ENCODE data around the gene DERL3. TPM values are rescaled to one million over a fixed set of nuclear protein-coding genes. Genes with fewer than 3 reads are reported as not detected.

DERL3 gene
- total RNA-seq, 4 donors from 2014 or later = 1.9 to 20.0 (median 3.1) TPM

- H3K9me3 ChIP-seq = no peaks in the 10 kb centered on the region
- intact Hi-C loops (cut with DNase I; ENCODE audit: low total_unique reads) (no loop called here), in situ Hi-C loops (cut with MboI; ENCODE audit: low pct_ligation_motif_present in 1 of 4, low pct_unique_long_range_greater_than_20kb in 1 of 4, low sequenced_read_pairs in 3 of 4) (loop anchor here in 2 of 4 donors (10.0 to 25.0 kb wide), 2 partner anchors 61 to 309 kb away; partner anchors contain the start of gene SMARCB1 (in 2 of the 2))
- no peak overlapping the region for H3K4me3 ChIP-seq
- 84 to 100% methylated on average over 1 to 7 of the region's 7 CpGs for WGBS, 2 donors (ENCODE audit: low coverage in 1 of 2)
- no peaks in the 10 kb centered on the region for H3K27me3 ChIP-seq
- TF ChIP-seq CTCF (IDR thresholded peaks at IDR 0.05) (no peak), EP300 (IDR thresholded peaks at IDR 0.05; ENCODE audit: low read depth) (no peak), POLR2AphosphoS5 (IDR thresholded peaks at IDR 0.05) (no peak), POLR2A (IDR thresholded peaks at IDR 0.05) (no peak)
- peaks cover 0 to 26% (median 11%) of the 10 kb centered on the region in 4 donors for H3K4me1 ChIP-seq
- no peak for DNase-seq
- no peaks in the 10 kb centered on the region for H3K36me3 ChIP-seq
- peak overlapping the region; percentile 21 to 80 (median 54) for H3K27ac ChIP-seq
These were observed 7.3 kb upstream of the DERL3 start for GRCh38 chr22:23846081-23846469.

GRCh38 chr22:23845265-23846080, 6.7 kb upstream of the DERL3 start:
- no peak for DNase-seq
- Histone ChIP-seq H3K27me3 (no peaks in the 10 kb centered on the region), H3K36me3 (no peaks in the 10 kb centered on the region), H3K4me1 (peaks cover 0 to 26% (median 11%) of the 10 kb centered on the region in 4 donors), H3K4me3 (no peak overlapping the region), H3K27ac (peak overlapping the region; percentile 21 to 80 (median 58)), H3K9me3 (no peaks in the 10 kb centered on the region)
- TF ChIP-seq POLR2A (IDR thresholded peaks at IDR 0.05) = no peak
- TF ChIP-seq CTCF (IDR thresholded peaks at IDR 0.05) = no peak
- in situ Hi-C loops (cut with MboI; ENCODE audit: low pct_ligation_motif_present in 1 of 4, low pct_unique_long_range_greater_than_20kb in 1 of 4, low sequenced_read_pairs in 3 of 4) (loop anchor here in 2 of 4 donors (10.0 to 25.0 kb wide), 2 partner anchors 61 to 308 kb away; partner anchors contain the start of gene SMARCB1 (in 2 of the 2)), intact Hi-C loops (cut with DNase I; ENCODE audit: low total_unique reads) (no loop called here)
- WGBS, 2 donors (ENCODE audit: low coverage in 1 of 2) = 71 to 91% methylated on average over 1 to 9 of the region's 9 CpGs

DNA sequence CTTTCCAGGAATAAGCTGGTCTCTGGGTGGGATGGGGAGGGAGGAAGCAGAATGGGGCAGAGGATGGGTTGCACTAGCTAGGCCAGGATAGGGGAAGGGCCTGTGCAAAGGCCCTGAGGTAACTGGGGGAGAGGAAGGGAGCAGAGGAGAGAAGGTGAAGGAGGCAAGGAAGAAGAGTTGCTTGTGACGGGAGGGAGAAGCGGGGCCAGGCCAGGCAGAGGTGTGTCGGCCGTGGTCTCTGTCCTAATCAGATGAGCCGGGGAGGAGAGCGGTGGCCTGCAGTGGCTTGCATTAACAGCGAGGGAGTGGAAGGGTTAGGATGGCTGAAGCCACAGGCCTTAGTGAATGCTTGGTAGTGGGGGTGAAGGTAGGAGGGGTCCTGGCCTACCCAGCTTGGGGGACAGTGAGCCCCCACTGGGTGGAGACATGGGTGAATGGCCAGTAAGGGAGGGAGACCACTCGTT, 6.0 kb upstream of the DERL3 start:
- Histone ChIP-seq H3K27ac (peak overlapping the region; percentile 21 to 80 (median 58)), H3K4me3 (no peak overlapping the region), H3K4me1 (peaks cover 0 to 25% (median 10%) of the 10 kb centered on the region in 4 donors), H3K9me3 (no peaks in the 10 kb centered on the region), H3K36me3 (no peaks in the 10 kb centered on the region), H3K27me3 (no peaks in the 10 kb centered on the region)
- in situ Hi-C loops (cut with MboI; ENCODE audit: low pct_ligation_motif_present in 1 of 4, low pct_unique_long_range_greater_than_20kb in 1 of 4, low sequenced_read_pairs in 3 of 4) (loop anchor here in 2 of 4 donors (10.0 to 25.0 kb wide), 2 partner anchors 60 to 307 kb away; partner anchors contain the start of gene SMARCB1 (in 2 of the 2)), intact Hi-C loops (cut with DNase I; ENCODE audit: low total_unique reads) (no loop called here)
- no peak for DNase-seq
- WGBS, 2 donors (ENCODE audit: low coverage in 1 of 2) = 80 to 83% methylated on average over 7 to 8 of the region's 8 CpGs
- TF ChIP-seq POLR2A (IDR thresholded peaks at IDR 0.05) (no peak), POLR2AphosphoS5 (IDR thresholded peaks at IDR 0.05) (no peak)

DNA sequence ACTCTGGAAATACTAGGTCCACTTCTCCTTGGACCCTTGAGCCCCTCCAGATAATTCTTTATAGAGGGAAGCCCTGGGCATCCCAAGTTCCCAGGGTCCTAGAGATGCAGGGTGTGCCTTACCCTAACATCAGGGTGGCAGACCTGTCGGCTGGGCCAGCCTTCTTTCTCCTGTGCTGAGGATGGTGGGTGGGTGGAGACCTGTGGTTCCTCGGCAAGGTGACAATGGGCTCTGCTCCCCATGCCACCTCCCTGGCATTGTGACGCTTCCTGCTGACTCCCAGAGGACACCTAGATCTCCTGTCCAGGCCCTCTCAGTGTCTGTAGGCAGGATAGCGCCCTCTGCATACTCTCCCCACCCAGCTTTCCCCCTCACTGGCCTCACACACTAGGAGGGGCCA, 3.8 kb upstream of the DERL3 start:
- H3K9me3 ChIP-seq = no peaks in the 10 kb centered on the region
- peaks cover 15 to 34% (median 19%) of the 10 kb centered on the region in 4 donors for H3K4me1 ChIP-seq
- H3K27ac ChIP-seq = peak overlapping the region in 2 of 4 donors; percentile 32 to 80
- no peak overlapping the region for H3K4me3 ChIP-seq
- TF ChIP-seq EP300 (IDR thresholded peaks at IDR 0.05; ENCODE audit: low read depth) (no peak), CTCF (IDR thresholded peaks at IDR 0.05) (no peak), POLR2AphosphoS5 (IDR thresholded peaks at IDR 0.05) (no peak), POLR2A (IDR thresholded peaks at IDR 0.05) (no peak)
- no peaks in the 10 kb centered on the region for H3K27me3 ChIP-seq
- no peaks in the 10 kb centered on the region for H3K36me3 ChIP-seq
- DNase-seq = no peak
- in situ Hi-C loops (cut with MboI; ENCODE audit: low pct_ligation_motif_present in 1 of 4, low pct_unique_long_range_greater_than_20kb in 1 of 4, low sequenced_read_pairs in 3 of 4) (loop anchor here in 2 of 4 donors (10.0 to 25.0 kb wide), 2 partner anchors 58 to 305 kb away; partner anchors contain the start of gene SMARCB1 (in 2 of the 2)), intact Hi-C loops (cut with DNase I; ENCODE audit: low total_unique reads) (no loop called here)
- WGBS, 2 donors (ENCODE audit: low coverage in 1 of 2) = 83% methylated on average over 1 to 4 of the region's 4 CpGs

Measured in transverse colon (tissue), 4 donors.